ENCODE results near the gene MUC2.

The MUC2 gene

GRCh38 chr11:1052133-1053011 is 22.3 kb upstream of the MUC2 start:
- DNase-seq = no peak

- DNase-seq = no peak
Measured at GRCh38 chr11:1053121-1053901, 21.4 kb upstream of the MUC2 start.

- no peak for DNase-seq
Measured at GRCh38 chr11:1054143-1055108, 20.2 kb upstream of the MUC2 start.

- no peak for DNase-seq
Measured at GRCh38 chr11:1055109-1055703, 19.5 kb upstream of the MUC2 start.

GRCh38 chr11:1055990-1056771 is 18.5 kb upstream of the MUC2 start:
- DNase-seq = no peak

GRCh38 chr11:1057806-1058205 is 16.9 kb upstream of the MUC2 start:
- DNase-seq = no peak

GRCh38 chr11:1059759-1060158 is 14.9 kb upstream of the MUC2 start:
- DNase-seq = no peak

- no peak for DNase-seq
Measured at GRCh38 chr11:1060410-1060809, 14.3 kb upstream of the MUC2 start.

- DNase-seq = no peak
Measured at GRCh38 chr11:1060852-1061616, 13.6 kb upstream of the MUC2 start.

GRCh38 chr11:1062075-1062820 is 12.4 kb upstream of the MUC2 start:
- DNase-seq = no peak

- no peak for DNase-seq
Measured at GRCh38 chr11:1064167-1064566, 10.5 kb upstream of the MUC2 start.

- no peak for DNase-seq
Measured at GRCh38 chr11:1067812-1068496, 6.7 kb upstream of the MUC2 start.

- no peak for DNase-seq
Measured at GRCh38 chr11:1069740-1070139, 4.9 kb upstream of the MUC2 start.

- no peak for DNase-seq
Measured at GRCh38 chr11:1070594-1071462, 3.8 kb upstream of the MUC2 start.

GRCh38 chr11:1071571-1072115 is 3.0 kb upstream of the MUC2 start:
- DNase-seq = no peak

- no peak for DNase-seq
Measured at GRCh38 chr11:1072116-1072820, 2.4 kb upstream of the MUC2 start.

GRCh38 chr11:1072821-1073231 is 1.8 kb upstream of the MUC2 start:
- no peak for DNase-seq

All from DMS79 (cell line).